Measurements from ENCODE around the gene MYO15B. TPM values are rescaled to one million over a fixed set of nuclear protein-coding genes. Genes with fewer than 3 reads are reported as not detected.

Gene MYO15B
- total and polyA plus RNA-seq, 8 donors, result 67.7 to 515 (median 150) TPM

DNA sequence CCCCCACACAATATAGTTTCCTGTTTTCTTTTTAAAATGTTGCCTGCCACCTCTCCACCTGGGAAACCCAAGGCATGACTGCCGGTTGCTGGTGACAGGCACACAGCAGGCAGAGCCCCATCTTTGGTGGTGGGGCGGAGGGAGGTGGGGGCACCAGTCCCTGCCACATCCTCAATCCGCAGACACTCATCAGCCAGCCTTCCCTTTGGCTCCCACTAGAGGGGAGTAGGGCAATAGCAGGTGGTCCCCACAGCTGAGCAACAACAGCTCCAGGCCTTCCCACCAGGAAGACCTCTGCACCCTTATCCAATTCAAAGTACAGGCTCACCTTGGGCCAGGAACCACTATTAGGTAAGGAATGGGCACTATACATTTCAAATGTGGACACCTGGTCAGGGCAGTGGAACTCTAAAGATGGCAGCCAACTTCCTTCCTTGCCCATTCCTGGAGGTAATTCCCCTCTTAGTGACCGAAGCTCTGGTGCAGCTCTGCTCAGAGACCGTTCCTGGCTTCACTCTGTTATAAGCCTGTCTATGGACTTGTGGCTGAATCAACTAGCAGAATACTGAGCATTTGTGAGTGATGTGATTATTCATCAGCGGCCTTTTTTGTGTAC is 65.4 kb downstream of the MYO15B start:
- TF ChIP-seq POLR2AphosphoS5 (IDR thresholded peaks at IDR 0.05), result no peak
- TF ChIP-seq, protein P1, sequence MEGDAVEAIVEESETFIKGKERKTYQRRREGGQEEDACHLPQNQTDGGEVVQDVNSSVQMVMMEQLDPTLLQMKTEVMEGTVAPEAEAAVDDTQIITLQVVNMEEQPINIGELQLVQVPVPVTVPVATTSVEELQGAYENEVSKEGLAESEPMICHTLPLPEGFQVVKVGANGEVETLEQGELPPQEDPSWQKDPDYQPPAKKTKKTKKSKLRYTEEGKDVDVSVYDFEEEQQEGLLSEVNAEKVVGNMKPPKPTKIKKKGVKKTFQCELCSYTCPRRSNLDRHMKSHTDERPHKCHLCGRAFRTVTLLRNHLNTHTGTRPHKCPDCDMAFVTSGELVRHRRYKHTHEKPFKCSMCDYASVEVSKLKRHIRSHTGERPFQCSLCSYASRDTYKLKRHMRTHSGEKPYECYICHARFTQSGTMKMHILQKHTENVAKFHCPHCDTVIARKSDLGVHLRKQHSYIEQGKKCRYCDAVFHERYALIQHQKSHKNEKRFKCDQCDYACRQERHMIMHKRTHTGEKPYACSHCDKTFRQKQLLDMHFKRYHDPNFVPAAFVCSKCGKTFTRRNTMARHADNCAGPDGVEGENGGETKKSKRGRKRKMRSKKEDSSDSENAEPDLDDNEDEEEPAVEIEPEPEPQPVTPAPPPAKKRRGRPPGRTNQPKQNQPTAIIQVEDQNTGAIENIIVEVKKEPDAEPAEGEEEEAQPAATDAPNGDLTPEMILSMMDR (IDR thresholded peaks at IDR 0.05), result peak in 5 of 7 experiments; percentile 30 to 75 (median 58)
- Histone ChIP-seq H3K4me1 (peaks cover 0 to 9% (median 0%) of the 10 kb centered on the region in 4 donors), H3K27me3 (no peaks in the 10 kb centered on the region), H3K9me3 (no peaks in the 10 kb centered on the region), H3K4me3 (no peak overlapping the region), H3K36me3 (peaks cover 24 to 97% (median 87%) of the 10 kb centered on the region in 4 donors), H3K27ac (no peak overlapping the region)
- peak in 1 of 2 donors; percentile 79 for DNase-seq
- WGBS, 5 donors, result 58 to 67% (median 64%) methylated on average over 5 to 6 of the region's 6 CpGs
- intact Hi-C loops (cut with DNase I; ENCODE audit: low total_unique reads), result no loop called here

DNA sequence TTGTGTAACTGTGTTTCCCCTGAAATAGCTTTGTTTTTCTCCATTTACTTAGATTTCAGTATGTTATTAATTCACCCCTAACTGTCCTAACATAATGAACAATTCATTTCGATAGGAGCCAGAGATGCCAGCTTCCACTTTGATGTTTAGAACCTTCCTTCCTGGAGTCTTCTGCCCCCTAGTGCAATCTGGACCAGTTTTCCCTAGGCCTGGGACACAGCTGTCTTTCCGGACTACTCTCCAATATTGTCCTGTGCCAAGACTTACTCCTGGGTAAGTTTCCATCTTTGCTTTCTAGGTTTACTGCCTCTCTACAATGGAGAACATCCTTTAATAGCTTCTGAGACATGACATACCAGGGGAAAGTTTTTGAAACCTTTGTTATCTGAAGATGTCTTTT is 66.6 kb downstream of the MYO15B start:
- no peak for TF ChIP-seq POLR2A (IDR thresholded peaks at IDR 0.05)
- TF ChIP-seq, protein P1 (IDR thresholded peaks at IDR 0.05), result peak in 3 of 7 experiments; percentile 14 to 60 (median 15)
- WGBS, 5 donors, result 19 to 34% (median 30%) methylated on average over 2 of the region's 2 CpGs
- H3K36me3 ChIP-seq, result peaks cover 22 to 92% (median 87%) of the 10 kb centered on the region in 4 donors
- intact Hi-C loops (cut with DNase I; ENCODE audit: low total_unique reads), result no loop called here
- peaks cover 0 to 9% (median 0%) of the 10 kb centered on the region in 4 donors for H3K4me1 ChIP-seq
- no peak overlapping the region for H3K4me3 ChIP-seq
- peak in 1 of 2 donors; percentile 44 for DNase-seq
- H3K9me3 ChIP-seq, result no peaks in the 10 kb centered on the region
- H3K27ac ChIP-seq, result no peak overlapping the region
- H3K27me3 ChIP-seq, result no peaks in the 10 kb centered on the region

DNA sequence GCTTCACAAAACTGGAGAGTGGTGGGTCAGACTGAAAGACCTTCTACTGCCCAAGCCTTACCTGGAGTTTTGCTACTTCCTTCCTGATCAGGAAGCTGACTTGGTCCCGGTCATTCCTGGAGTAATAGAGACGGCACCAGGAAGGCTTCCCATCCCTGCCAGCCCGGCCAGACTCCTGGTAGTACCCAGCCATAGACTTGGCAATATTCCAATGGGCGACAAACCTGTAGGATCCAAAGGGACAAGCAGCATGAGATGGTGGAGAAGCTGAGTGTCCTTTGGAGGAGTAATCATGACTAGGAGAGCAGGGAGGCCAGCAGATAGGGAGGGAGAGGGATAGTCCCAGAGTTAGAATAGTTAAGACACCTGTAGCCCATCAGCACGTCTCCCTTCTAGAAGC is 70.6 kb downstream of the MYO15B start:
- H3K27ac ChIP-seq, result no peak overlapping the region
- no peaks in the 10 kb centered on the region for H3K9me3 ChIP-seq
- peaks cover 15 to 92% (median 89%) of the 10 kb centered on the region in 4 donors for H3K36me3 ChIP-seq
- TF ChIP-seq, protein P1 (IDR thresholded peaks at IDR 0.05), result no peak
- TF ChIP-seq EP300 (IDR thresholded peaks at IDR 0.05) (no peak), POLR2A (IDR thresholded peaks at IDR 0.05) (no peak), POLR2AphosphoS5 (IDR thresholded peaks at IDR 0.05) (no peak)
- no peaks in the 10 kb centered on the region for H3K27me3 ChIP-seq
- DNase-seq, result no peak
- H3K4me3 ChIP-seq, result no peak overlapping the region
- intact Hi-C loops (cut with DNase I; ENCODE audit: low total_unique reads), result no loop called here
- H3K4me1 ChIP-seq, result peaks cover 0 to under 1% (median 0%) of the 10 kb centered on the region in 4 donors
- 74 to 88% (median 80%) methylated on average over 4 to 5 of the region's 5 CpGs for WGBS, 5 donors

DNA sequence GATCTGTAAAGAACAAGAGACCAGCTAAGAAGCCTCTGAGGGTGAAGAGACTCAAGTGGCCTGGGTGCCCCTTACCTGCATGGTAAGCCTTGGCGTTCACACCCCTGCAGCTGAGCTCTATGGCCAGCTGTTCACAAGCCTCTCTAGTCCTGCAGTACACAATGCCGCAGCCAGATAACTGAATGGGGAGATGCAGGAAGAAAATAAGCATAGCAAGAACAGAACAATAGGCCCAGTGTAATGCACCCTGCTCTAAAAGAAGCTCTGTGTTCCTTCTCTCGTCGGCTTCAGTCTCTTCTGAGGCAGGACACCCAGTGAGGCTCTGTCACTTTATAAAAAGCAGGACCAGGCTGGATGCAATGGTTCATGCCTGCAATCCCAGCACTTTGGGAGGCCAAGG is 73.9 kb downstream of the MYO15B start:
- TF ChIP-seq EP300 (IDR thresholded peaks at IDR 0.05) (no peak), POLR2A (IDR thresholded peaks at IDR 0.05) (no peak), POLR2AphosphoS5 (IDR thresholded peaks at IDR 0.05) (no peak)
- TF ChIP-seq, protein P1 (IDR thresholded peaks at IDR 0.05), result no peak
- no peaks in the 10 kb centered on the region for H3K27me3 ChIP-seq
- H3K4me1 ChIP-seq, result peaks cover 9 to 17% (median 14%) of the 10 kb centered on the region in 4 donors
- no peak overlapping the region for H3K27ac ChIP-seq
- WGBS, 5 donors, result 92 to 95% (median 93%) methylated on average over 4 of the region's 4 CpGs
- DNase-seq, result no peak
- H3K4me3 ChIP-seq, result no peak overlapping the region
- H3K36me3 ChIP-seq, result peaks cover 15 to 78% (median 73%) of the 10 kb centered on the region in 4 donors
- no peaks in the 10 kb centered on the region for H3K9me3 ChIP-seq
- intact Hi-C loops (cut with DNase I; ENCODE audit: low total_unique reads), result no loop called here

All from stomach (tissue), 9 donors.